Kidney glomerular epithelial cell (primary cell): ENCODE data around the gene PRPF39.
"Not testable (repeated sequence)": the region's sequence is repeated elsewhere in the genome, so short reads cannot be mapped to it uniquely, and the experiment has no call there.

Experiments used
- DNase-seq: peaks from one replicate; lab custom pipeline; 2025; lab: John Stamatoyannopoulos, UW

The PRPF39 gene, protein sequence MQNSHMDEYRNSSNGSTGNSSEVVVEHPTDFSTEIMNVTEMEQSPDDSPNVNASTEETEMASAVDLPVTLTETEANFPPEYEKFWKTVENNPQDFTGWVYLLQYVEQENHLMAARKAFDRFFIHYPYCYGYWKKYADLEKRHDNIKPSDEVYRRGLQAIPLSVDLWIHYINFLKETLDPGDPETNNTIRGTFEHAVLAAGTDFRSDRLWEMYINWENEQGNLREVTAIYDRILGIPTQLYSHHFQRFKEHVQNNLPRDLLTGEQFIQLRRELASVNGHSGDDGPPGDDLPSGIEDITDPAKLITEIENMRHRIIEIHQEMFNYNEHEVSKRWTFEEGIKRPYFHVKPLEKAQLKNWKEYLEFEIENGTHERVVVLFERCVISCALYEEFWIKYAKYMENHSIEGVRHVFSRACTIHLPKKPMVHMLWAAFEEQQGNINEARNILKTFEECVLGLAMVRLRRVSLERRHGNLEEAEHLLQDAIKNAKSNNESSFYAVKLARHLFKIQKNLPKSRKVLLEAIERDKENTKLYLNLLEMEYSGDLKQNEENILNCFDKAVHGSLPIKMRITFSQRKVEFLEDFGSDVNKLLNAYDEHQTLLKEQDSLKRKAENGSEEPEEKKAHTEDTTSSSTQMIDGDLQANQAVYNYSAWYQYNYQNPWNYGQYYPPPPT

DNA sequence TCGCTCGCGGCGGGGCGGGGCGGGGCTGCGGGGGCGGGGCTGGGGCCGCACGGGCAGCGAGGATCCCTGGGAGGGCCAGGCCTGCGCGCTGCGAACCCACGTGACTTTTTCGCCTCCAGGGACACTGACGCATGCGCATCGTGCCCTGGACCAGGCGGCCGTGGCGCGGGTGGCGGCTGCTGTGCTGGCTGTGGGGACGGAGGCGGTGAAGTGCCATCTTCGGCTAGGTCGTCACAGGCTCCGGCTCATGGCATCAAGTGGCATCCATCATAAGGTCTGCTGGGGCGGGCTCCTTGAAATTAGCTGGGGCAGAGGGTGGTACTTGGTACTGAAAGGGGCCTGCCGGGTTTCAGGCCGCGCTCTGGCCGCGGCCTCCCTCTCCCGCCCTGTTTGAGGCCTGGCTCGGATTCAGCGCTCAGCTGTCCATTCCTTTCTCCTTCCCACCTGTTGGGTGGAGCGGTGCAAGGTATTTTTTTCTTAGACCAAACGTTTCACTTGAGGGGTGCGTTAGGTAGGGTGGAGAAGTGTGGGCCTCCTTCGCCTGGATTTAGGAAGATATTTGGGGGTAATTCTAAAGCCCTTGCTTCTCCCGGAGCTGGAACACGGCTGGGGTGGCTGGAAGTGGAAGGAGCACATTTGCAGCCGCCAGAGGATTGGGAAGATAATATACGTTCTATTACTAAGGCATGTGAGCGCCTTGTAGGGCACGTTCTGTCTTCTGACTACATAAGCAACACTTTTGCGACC lies at the start of gene PRPF39:
PRPF39 (plus strand) TSS at position 141 of the 747 bp plus-strand sequence. CDS start 11,124 bp downstream, outside the sequence.
- DNase-seq, result peak; percentile 87

DNA sequence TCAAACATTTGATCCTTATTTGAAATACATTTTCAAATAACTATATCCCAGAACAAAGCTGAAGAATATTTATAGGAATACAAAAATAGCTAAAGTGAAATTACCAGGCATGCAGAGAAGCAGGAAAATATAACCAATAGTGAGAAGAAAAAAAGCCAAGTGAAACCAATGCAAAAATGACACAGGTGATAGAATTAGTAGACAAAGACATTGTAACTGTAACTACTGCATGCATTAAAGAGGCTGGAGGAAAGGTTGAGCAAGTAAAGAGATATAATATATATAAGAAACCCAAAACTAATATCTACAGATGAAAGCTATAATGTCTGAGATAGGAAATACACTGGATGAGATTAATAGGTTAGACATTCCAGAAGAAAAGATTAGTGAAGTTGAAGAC lies 49.2 kb upstream of the PRPF39 start:
- DNase-seq, result no peak

DNA sequence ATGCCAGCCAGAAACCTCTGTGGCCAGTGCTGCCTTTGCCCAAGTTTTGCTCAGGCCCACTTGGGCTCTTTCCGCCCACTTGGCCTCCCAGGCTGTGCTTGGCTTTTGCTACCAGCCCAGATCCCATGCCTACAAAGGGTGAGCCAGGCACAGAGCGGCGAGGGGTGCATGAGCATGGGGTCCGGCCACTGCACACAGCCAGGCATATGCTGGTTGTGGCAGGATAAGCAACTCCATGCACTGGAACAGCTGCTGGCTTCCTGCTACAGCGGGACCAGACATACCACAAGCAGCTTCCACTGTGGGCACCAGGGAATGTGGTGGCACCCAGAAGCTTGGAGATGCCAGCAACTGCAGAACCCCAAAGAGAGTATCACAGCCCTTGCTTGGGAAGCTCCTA lies 45.7 kb upstream of the PRPF39 start:
- no peak for DNase-seq

DNA sequence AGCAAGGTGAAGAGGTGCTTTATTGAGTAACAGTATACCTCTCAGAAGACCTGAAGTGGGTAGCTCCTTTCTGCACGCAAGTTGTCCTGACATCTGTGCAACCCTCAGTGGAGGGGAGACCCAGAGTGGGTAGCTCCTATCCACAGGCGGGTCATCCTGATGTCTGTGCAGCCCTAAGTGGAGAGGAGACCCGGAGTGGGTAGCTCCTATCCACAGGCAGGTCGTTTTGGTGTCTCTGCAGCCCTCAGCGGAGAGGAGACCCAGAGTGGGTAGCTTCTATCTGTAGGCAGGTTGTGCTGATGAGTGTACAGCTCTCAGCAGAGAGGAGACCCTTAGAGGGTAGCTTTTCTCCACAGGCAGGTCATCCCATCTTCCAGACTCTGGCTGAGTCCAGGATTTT lies 45.1 kb upstream of the PRPF39 start:
- no peak for DNase-seq

DNA sequence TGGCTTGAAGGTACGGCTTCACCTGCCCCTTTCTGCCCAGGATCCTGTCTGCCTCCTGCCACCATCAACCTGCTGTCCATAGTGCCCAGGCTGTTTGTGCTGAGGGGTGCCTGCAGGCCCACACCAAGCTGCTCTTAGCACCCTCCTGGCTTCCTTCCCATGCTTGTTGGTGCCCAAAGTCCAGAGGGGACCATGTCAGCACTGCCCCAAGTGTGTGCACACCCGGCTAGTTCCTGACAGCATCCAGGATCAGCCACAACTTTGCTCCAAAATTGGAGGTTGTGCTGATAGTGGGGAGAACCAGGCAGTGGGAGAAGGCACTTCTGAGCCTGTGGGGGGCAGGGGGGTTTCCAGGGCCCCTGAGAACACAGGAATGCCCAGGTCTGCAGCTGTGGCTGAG lies 44.5 kb upstream of the PRPF39 start:
- no peak for DNase-seq

DNA sequence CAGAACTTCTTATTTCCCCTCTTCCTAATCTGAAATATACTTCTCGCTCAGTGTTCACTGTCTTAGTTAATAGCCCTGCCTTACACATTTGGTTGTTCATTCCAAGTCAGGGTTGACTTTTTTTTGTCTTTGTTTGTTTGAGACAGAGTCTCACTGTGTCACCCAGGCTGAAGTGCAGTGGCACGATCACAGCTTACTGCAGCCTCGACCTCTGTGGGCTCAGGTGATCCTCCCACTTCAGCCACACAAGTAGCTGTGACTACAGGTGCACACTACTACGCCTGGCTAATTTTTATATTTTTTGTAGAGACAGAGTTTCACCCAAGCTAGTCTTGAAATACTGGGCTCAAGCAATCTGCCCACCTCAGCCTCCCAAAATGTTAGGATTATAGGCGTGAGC lies 42.3 kb upstream of the PRPF39 start:
- no peak for DNase-seq

DNA sequence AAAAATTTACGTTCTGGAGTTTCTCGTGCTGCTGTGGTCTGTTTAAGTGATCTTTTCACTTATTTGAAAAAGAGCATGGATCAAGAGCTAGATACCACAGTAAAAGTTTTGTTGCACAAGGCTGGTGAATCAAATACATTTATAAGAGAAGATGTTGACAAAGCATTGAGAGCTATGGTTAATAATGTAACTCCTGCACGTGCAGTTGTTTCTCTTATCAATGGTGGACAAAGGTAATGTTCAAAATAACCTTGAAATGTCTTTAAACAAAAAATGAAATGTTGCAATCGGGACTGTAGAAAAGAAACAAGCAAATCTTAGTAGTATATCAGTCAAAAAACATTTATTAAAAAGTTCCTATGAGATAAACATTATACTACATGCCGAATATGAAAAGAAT lies 39.3 kb upstream of the PRPF39 start:
- DNase-seq, result no peak

DNA sequence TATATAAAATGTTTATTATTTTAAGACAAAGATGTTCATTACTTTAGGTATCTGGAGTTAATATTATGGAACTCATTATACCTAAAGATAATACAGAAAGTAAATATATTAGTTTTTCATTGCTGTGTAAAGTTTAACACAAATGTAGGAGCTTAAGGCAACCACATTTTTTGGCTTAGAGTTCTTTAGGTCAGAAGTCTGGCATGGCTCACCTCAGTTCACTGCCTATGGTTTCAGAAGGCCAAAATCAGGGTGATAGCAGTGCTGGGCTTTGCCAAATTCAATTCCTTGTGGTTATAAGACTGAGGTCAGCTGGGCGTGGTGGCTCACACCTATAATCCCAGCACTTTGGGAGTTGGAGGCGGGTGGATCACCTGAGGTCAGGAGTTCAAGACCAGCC lies 35.5 kb upstream of the PRPF39 start:
- DNase-seq, result no peak

DNA sequence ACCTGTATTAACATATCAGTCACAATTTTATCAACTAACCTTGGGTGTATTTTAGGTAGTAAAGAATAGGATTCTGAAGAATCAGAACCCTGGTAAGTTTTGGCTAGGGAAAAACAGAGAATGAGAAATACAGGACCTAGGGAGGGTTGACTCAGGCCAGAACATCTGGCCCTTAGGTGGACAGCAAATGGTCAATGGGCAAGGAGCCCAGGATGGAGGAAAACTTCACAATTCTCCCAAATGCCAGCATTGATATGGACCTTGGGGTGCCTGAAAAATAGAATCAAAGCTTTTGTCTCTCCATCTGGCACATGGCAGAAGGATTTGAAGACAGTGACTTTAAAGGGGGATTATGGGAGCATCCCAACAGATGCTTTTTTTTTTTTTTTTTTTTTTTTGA lies 32.7 kb upstream of the PRPF39 start:
- no peak for DNase-seq

DNA sequence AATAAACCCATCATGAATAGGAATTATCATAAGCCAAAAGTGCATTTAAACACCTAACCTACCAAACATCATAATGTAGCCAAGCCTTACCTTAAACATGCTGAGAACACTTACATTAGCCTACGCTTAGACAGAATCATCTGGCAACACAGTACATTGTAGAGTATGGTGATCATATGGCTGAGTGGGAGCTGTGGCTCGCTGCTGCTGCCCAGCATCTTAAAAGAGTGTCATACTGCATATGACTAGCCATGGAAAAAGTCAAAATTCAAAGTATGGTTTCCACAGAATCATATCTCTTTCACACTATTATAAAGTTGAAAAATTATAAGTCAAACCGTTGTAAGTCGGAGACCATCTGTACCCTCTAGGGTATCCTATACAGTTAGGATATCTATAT lies 32.0 kb upstream of the PRPF39 start:
- DNase-seq, result no peak

DNA sequence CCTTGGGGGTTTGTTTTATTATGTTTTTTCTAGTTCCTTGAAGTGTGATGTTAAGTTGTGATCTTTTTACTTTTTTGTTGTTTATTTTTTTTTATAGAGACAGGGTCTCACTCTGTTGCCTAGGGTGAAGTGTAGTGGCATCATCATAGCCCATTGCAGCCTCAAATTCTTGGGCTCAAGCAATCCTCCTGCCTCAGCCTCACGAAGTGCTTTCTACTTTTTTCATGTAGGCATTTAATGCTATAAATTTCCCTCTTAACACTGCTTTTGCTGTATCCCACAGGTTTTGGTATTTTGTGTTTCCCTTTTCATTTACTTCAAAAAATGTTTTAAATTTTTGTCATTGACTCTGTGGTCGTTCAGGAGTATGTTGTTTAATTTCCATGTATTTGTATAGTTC lies 26.6 kb upstream of the PRPF39 start:
- DNase-seq, result no peak

DNA sequence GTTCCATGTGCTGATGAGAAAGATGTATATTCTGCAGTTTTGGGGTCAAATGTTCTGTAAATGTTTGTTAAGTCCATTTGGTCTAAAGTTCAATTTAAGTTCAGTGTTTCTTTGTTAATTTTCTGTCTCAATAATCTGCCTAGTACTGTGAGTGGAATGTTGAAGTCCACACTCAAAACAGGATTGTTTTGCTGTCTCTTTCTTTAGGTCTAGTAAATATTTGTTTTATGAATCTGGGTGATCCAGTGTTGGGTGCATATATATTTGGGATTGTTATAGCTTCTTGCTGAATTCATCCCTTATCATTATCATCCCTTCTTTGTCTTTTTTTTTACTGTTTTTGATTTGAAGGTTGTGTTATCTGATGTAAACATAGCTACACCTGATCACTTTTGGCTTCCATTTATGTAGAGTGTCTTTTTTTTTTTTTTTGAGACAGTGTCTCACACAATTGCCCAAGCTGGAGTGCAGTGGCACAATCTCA lies 26.0 kb upstream of the PRPF39 start:
- no peak for DNase-seq

DNA sequence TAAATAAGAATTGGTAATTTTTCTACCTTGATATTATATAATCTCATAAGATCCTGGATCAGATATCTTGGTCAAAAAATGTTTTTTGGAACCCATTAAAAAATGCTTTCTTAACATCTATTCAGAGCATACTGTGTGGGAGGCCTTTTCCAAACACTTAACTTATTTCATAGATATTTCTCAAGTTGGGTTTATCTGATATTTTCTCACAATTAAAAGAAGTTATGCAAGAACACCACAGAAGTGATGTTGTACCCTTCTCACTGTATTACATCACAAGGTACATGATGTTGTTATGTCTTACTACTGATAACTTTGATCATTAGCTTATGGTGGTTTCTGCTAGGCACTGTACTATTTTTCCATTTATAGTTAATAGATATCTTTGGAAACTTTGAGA lies 23.4 kb upstream of the PRPF39 start:
- DNase-seq, result no peak

DNA sequence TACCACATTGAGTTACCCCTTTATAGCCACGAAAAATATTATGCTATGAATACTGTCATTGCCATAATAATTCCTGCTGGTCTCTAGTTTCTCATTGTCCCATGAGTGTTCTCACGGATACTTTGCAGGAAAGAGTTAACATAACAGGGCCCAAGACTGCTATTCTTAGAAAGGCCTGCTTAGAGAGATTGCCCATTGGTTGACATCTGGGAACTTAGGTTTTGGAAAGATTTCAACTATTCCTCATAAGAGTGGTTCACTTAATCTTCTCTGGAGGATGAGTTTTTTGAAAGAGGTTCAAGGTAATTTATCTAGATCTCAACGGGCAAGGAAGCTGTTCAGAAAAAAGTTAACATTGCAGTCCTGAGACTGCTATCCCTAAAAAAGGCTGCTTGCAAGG lies 18.4 kb upstream of the PRPF39 start:
- no peak for DNase-seq

DNA sequence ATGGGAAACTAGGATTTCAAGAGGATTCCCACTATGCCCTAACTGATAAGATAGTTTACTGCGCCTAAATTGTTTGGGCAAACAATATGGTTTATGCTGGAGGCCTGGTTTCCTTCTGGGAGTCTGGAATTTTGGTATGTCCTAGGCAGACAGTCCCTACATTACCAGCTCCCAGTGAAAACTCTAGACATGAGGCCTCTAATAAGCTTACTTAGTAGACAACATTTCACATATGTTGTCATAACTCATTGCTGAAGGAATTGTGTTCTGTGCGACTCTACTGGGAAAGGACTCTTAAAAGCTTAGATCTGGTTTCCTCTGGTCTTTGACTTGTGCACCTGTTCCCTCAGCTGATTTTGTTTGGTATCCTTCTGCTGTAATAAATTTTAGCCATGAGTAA lies 18.0 kb upstream of the PRPF39 start:
- DNase-seq, result no peak

DNA sequence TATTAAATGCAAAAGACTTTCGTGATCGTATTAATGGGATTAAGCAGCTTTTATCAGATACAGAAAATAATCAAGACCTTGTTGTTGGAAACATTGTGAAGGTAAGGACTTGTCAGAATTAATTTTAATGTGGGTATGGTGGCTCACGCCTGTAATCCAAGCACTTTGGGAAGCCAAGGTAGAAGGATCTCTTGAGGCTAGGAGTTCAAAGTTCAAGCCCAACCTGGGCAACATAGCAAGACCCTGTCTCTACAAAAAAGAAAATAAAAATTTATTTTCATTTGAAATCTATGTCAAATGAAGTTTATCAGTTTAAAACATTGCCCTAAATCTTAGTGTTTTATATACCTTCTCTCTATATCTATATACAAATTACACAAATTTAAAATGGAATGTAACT lies 17.2 kb upstream of the PRPF39 start:
- no peak for DNase-seq

DNA sequence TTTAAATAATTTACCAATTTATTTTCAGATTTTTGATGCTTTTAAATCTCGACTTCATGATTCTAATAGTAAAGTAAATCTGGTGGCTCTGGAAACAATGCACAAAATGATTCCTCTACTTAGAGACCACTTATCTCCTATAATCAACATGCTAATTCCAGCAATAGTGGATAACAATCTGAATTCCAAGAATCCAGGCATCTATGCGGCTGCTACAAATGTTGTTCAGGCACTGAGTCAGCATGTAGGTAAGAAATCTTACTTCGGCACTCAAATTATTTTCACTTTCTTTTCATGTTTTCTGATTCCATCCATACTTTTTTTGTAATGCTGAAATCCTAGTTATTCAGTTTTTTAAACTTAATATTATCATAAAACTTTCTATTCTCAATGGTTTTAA lies 15.5 kb upstream of the PRPF39 start:
- DNase-seq, result no peak

DNA sequence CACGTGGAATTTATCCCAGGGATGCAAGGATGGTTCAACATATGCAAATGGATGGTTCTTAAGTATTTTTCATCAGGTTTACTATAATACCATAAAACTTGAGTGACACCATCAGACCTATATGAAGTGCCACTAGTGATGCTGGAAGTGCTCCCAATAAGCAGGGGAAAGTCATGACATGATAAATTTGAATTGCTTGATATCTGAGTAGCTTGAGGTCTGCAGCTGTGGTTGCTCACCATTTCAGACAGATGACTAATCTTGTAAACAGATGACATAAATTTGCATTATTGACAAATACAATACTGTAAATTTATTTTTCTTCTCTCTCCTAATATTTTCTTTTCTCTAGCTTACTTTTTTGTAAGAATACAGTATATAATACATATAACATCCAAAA lies 13.7 kb upstream of the PRPF39 start:
- DNase-seq, result no peak

DNA sequence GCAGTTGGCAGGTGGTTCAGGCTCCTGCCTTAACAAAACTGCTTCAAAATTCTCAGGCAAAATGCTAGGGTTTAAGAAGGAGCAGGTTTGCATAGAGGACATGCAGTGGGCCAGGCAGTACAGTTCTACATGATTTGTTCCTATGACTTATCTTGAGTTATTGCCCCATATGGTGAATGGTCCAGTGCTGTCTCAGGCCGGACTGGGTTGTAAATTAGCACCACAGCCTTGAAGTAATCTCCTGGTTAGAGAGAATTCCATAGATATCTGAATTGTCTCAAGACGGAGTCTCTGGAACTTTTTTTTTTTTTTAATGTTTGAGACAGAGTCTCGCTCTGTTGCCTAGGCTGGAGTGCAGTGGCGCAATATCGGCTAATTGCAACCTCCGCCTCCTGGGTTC lies 11.8 kb upstream of the PRPF39 start:
- no peak for DNase-seq

DNA sequence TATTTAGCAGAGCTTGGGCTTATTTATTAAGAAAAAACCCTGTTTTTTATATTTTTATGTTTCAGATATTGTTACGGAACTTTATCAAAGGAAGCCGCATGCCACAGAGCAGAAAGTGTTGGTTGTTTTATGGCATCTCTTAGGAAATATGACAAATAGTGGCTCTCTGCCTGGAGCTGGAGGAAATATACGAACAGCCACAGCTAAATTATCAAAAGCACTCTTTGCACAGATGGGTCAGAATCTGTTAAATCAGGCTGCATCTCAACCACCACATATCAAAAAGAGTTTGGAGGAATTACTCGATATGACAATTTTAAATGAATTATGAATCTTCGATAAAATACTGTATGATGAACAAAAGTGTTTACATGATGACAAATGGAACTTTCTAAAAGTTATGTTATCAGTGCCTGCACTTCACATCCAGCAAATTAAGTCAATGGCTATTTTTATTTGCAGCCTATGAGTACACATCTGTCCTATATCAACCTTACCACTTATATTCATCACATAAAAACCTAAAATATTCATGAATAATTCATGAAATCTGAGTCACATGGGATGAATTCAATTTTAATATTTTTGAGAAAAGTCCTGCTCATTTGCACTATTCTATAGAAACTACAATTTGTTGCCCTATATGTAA lies 10.6 kb upstream of the PRPF39 start:
- no peak for DNase-seq

DNA sequence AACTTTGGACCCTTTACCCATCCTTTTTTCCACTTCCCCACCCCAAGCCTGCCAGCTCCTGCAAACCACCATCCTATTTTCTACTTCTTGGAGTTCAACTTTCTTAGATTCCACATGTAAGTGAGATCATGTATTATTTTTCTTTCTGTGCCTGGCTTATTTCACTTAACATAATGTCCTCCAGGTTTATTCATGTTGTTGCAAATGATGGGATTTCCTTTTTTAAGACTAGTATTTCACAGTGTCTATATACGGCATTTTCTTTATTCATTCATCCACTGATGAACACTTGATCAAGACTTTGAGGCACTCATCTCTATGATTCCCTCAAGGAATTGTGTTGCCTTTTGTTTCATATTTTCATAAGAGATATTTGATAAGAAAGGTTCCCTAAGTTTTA lies 5.6 kb upstream of the PRPF39 start:
- DNase-seq, result no peak

DNA sequence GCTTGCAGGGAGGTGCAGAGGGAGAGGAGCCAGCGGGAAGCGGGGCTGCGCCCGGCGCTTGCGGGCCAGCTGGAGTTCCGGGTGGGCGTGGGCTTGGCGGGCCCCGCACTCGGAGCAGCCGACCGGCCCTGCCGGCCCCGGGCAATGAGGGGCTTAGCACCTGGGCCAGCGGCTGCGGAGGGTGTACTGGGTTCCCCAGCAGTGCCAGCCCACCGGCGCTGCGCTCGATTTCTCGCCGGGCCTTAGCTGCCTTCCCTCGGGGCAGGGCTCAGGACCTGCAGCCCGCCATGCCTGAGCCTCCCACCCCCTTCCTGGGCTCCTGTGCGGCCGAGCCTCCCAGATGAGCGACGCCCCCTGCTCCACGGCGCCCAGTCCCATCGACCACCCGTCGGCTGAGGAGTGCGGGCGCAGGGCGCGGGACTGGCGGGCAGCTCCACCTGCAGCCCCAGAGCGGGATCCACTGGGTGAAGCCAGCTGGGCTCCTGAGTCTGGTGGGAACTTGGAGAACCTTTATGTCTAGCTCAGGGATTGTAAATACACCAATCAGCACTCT lies 3.4 kb upstream of the PRPF39 start:
- DNase-seq, result not testable (repeated sequence)
